KMS-11 (cell line): ENCODE results near the gene C16orf95.

Experiments used
- H2AFZ ChIP-seq: fragments of 200-600 bp; sonication (generic); 2 replicates; pipeline ENCODE4 v1.6.1; 2016; ENCODE audit warnings: antibody characterized with exemption, mixed run types, low read depth
- H3K27ac ChIP-seq: fragments of 200-600 bp; sonication (generic); 2 replicates; pipeline ENCODE4 v1.6.1; 2016; ENCODE audit warnings: mild to moderate bottlenecking, mixed run types
- H3K27me3 ChIP-seq: fragments of 200-600 bp; sonication (generic); 2 replicates; pipeline ENCODE4 v1.6.1; 2017; ENCODE audit warnings: mild to moderate bottlenecking, low read depth, mixed run types, moderate library complexity; ENCODE audit not compliant: insufficient read depth
- H3K36me3 ChIP-seq: fragments of 200-600 bp; sonication (generic); 2 replicates; pipeline ENCODE4 v1.6.1; 2017; ENCODE audit warnings: mild to moderate bottlenecking, mixed run types; ENCODE audit not compliant: insufficient read depth
- H3K4me1 ChIP-seq: fragments of 200-600 bp; sonication (generic); 2 replicates; pipeline ENCODE4 v1.6.1; 2016; ENCODE audit warnings: mild to moderate bottlenecking, low read depth, mixed run types; ENCODE audit not compliant: poor library complexity, severe bottlenecking
- H3K4me2 ChIP-seq: fragments of 200-600 bp; sonication (generic); 2 replicates; pipeline ENCODE4 v1.7.0; 2016; ENCODE audit warnings: mild to moderate bottlenecking, mixed run types
- H3K4me3 ChIP-seq: fragments of 200-600 bp; sonication (generic); IDR thresholded peaks from 2 replicates; pipeline ENCODE4 v1.6.1; 2017; ENCODE audit warnings: low read depth, low read length, mixed read lengths; ENCODE audit not compliant: insufficient read depth
- H3K79me2 ChIP-seq: fragments of 200-600 bp; sonication (generic); 2 replicates; pipeline ENCODE4 v1.6.1; 2016; ENCODE audit warnings: low read depth, mixed run types; ENCODE audit not compliant: insufficient read depth
- H3K9ac ChIP-seq: fragments of 200-600 bp; sonication (generic); 2 replicates; pipeline ENCODE4 v1.6.1; 2016; ENCODE audit warnings: mild to moderate bottlenecking, mixed run types
- H4K20me1 ChIP-seq: fragments of 200-600 bp; sonication (generic); 2 replicates; pipeline ENCODE4 v1.6.1; 2016; ENCODE audit warnings: mild to moderate bottlenecking, mixed run types; ENCODE audit not compliant: insufficient read depth
- TF ChIP-seq, protein P1 (sequence below): fragments of 200-600 bp; sonication (generic); conservative IDR thresholded peaks from 2 replicates; pipeline ENCODE4 v1.6.1; 2017; ENCODE audit warnings: low read depth, mild to moderate bottlenecking, antibody characterized with exemption, low read length, moderate library complexity, mixed read lengths

Gene C16orf95

DNA sequence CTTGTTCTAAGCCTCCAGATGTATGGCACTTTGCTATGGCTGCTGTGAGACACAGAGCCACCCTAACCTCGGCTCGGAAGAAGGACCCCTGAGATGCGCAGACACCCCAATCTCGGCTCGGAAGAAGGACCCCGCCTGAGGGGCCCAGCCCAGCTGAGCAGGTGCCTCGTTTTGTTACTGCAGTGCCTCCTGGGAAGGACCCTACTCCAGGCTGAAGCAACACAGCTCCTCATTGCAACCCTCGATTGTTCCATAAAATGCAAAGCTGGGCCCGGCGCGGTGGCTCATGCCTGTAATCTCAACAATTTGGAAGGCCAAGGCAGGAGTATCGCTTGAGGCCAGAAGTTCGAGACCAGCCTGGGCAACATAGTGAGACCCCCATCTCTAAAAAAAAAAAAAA, 61.3 kb downstream of the C16orf95 start:
- Histone ChIP-seq H3K27ac (no peak overlapping the region), H3K9ac (no peak overlapping the region), H3K4me2 (no peak overlapping the region), H3K79me2 (no peaks in the 10 kb centered on the region), H2AFZ (no peak overlapping the region), H4K20me1 (no peaks in the 10 kb centered on the region), H3K27me3 (no peaks in the 10 kb centered on the region; the same call in 1 of the 2 replicates), H3K36me3 (no peaks in the 10 kb centered on the region), H3K4me1 (no peaks in the 10 kb centered on the region), H3K4me3 (no peak overlapping the region)
- TF ChIP-seq, protein P1, sequence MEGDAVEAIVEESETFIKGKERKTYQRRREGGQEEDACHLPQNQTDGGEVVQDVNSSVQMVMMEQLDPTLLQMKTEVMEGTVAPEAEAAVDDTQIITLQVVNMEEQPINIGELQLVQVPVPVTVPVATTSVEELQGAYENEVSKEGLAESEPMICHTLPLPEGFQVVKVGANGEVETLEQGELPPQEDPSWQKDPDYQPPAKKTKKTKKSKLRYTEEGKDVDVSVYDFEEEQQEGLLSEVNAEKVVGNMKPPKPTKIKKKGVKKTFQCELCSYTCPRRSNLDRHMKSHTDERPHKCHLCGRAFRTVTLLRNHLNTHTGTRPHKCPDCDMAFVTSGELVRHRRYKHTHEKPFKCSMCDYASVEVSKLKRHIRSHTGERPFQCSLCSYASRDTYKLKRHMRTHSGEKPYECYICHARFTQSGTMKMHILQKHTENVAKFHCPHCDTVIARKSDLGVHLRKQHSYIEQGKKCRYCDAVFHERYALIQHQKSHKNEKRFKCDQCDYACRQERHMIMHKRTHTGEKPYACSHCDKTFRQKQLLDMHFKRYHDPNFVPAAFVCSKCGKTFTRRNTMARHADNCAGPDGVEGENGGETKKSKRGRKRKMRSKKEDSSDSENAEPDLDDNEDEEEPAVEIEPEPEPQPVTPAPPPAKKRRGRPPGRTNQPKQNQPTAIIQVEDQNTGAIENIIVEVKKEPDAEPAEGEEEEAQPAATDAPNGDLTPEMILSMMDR, result no peak

DNA sequence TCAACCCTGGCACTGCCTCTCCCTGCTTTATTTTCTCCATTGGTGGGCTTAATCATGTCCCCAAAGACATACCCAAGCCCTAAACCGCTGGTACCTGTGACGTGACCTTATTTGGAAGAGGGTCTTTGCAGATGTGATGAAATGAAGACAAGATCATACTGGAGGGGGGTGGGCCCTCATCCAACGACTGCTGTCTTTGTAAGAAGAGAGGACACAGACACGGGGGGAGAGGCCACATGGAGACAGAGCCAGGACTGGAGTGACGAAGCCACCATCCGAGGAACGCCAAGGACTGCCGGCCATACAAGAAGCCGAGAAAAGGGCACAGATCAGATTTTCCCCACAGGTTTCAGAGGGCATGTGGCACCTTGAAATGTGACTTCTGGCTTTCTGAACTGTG, 62.5 kb downstream of the C16orf95 start:
- Histone ChIP-seq H4K20me1 (no peaks in the 10 kb centered on the region), H2AFZ (no peak overlapping the region), H3K27me3 (no peaks in the 10 kb centered on the region; the same call in 1 of the 2 replicates), H3K4me3 (no peak overlapping the region), H3K79me2 (no peaks in the 10 kb centered on the region), H3K36me3 (no peaks in the 10 kb centered on the region), H3K4me2 (no peak overlapping the region), H3K27ac (no peak overlapping the region), H3K9ac (no peak overlapping the region), H3K4me1 (no peaks in the 10 kb centered on the region)
- TF ChIP-seq, protein P1, result no peak

DNA sequence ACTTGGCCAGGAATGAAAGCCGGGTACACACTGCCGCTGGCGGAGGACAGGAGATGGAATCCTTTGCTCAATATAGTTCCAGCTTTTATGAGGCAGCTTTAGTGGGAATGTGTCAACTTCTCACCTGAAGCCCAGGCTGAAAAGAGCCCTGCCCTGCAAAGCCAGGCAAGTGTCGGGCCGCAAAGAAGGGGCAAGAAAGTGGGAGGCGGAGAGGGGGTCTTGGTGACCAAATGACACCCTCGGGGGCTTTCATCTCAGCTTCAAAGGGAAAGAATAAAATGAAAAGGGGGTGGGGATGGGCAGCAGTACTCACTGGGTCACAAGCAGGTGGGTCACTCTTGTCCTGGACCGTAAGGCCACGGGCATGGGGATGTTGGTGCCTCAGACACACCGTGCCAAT, 62.9 kb downstream of the C16orf95 start:
- Histone ChIP-seq H3K27me3 (no peaks in the 10 kb centered on the region; the same call in 1 of the 2 replicates), H3K4me3 (no peak overlapping the region), H3K79me2 (no peaks in the 10 kb centered on the region), H3K9ac (no peak overlapping the region), H3K36me3 (no peaks in the 10 kb centered on the region), H2AFZ (no peak overlapping the region), H3K4me1 (no peaks in the 10 kb centered on the region), H3K27ac (no peak overlapping the region), H4K20me1 (no peaks in the 10 kb centered on the region), H3K4me2 (no peak overlapping the region)
- TF ChIP-seq, protein P1, result no peak

DNA sequence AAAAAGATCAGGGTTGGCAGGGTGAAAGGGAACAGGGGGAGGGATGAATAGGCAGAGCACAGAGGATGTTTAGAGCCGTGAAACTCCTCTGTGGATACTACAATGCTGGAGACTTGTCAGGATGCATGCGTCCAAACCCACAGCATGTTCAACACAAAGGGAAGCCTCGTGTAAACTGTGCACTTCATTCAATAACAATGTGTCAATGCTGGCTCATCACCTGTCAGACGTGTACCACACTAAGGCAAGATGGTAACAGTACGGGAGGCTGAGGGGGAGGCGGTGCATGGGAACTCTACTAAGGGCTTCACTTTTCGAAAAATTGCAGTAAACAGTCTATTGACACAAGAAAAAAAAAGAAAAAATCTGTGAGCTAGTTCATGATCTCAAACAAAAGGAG, 63.7 kb downstream of the C16orf95 start:
- Histone ChIP-seq H2AFZ (no peak overlapping the region), H3K27me3 (no peaks in the 10 kb centered on the region; the same call in 1 of the 2 replicates), H3K79me2 (no peaks in the 10 kb centered on the region), H3K9ac (no peak overlapping the region), H3K4me1 (no peaks in the 10 kb centered on the region), H3K4me2 (no peak overlapping the region), H3K4me3 (no peak overlapping the region), H3K27ac (no peak overlapping the region), H3K36me3 (no peaks in the 10 kb centered on the region), H4K20me1 (no peaks in the 10 kb centered on the region)
- TF ChIP-seq, protein P1, result no peak
